ENCODE data around the gene GDF3. TPM values are rescaled to one million over a fixed set of nuclear protein-coding genes. Genes with fewer than 3 reads are reported as not detected.

The GDF3 gene
- total RNA-seq, 3 donors from 2014 or later (not counting 1 experiment from before 2014, with no cell fraction given): not detected

GRCh38 chr12:7709969-7710675 lies 14.5 kb upstream of the GDF3 start:
- H3K4me3 ChIP-seq (ENCODE audit: low read length): no peak overlapping the region
- intact Hi-C loops (cut with micrococcal nuclease): no loop called here
- H3K9me3 ChIP-seq (ENCODE audit: control insufficient read depth, insufficient read depth, low read length): no peaks in the 10 kb centered on the region
- H3K4me1 Mint-ChIP-seq: no peaks in the 10 kb centered on the region
- ATAC-seq (no peak), DNase-seq (no peak)
- no peaks in the 10 kb centered on the region for H3K4me1 ChIP-seq (ENCODE audit: control insufficient read depth, insufficient read depth, low read length)
- no peak overlapping the region for H3K27ac ChIP-seq (ENCODE audit: low read length)
- no peaks in the 10 kb centered on the region for H3K36me3 Mint-ChIP-seq
- no peaks in the 10 kb centered on the region for H3K36me3 ChIP-seq (ENCODE audit: control insufficient read depth, insufficient read depth, low read length)
- no peak overlapping the region for H3K4me3 Mint-ChIP-seq
- no peak for TF ChIP-seq CTCF (IDR thresholded peaks at IDR 0.05)
- no peak overlapping the region for H3K27ac Mint-ChIP-seq
- 84% methylated on average over 8 of the region's 8 CpGs for WGBS (ENCODE audit: insufficient coverage)
- no peaks in the 10 kb centered on the region for H3K9me3 Mint-ChIP-seq
- no peaks in the 10 kb centered on the region for H3K27me3 Mint-ChIP-seq (ENCODE audit: low read depth in 2 of 2)
- no peaks in the 10 kb centered on the region for H3K27me3 ChIP-seq (ENCODE audit: control insufficient read depth, insufficient read depth, low read length)

GRCh38 chr12:7705846-7706245 lies 10.3 kb upstream of the GDF3 start:
- no peak overlapping the region for H3K4me3 ChIP-seq (ENCODE audit: low read length)
- H3K4me3 Mint-ChIP-seq: no peak overlapping the region
- DNase-seq (no peak), ATAC-seq (no peak)
- no peak overlapping the region for H3K27ac Mint-ChIP-seq
- H3K36me3 Mint-ChIP-seq: no peaks in the 10 kb centered on the region
- no peaks in the 10 kb centered on the region for H3K9me3 Mint-ChIP-seq
- H3K27me3 ChIP-seq (ENCODE audit: control insufficient read depth, insufficient read depth, low read length): no peaks in the 10 kb centered on the region
- H3K9me3 ChIP-seq (ENCODE audit: control insufficient read depth, insufficient read depth, low read length): no peaks in the 10 kb centered on the region
- WGBS (ENCODE audit: insufficient coverage): 95% methylated on average over 29 of the region's 29 CpGs
- no peaks in the 10 kb centered on the region for H3K4me1 Mint-ChIP-seq
- H3K36me3 ChIP-seq (ENCODE audit: control insufficient read depth, insufficient read depth, low read length): no peaks in the 10 kb centered on the region
- intact Hi-C loops (cut with micrococcal nuclease): no loop called here
- TF ChIP-seq CTCF (IDR thresholded peaks at IDR 0.05): no peak
- H3K27me3 Mint-ChIP-seq (ENCODE audit: low read depth in 2 of 2): no peaks in the 10 kb centered on the region
- no peak overlapping the region for H3K27ac ChIP-seq (ENCODE audit: low read length)
- no peaks in the 10 kb centered on the region for H3K4me1 ChIP-seq (ENCODE audit: control insufficient read depth, insufficient read depth, low read length)

- Mint-ChIP-seq H3K36me3 (no peaks in the 10 kb centered on the region), H3K9me3 (no peaks in the 10 kb centered on the region), H3K27ac (no peak overlapping the region), H3K27me3 (ENCODE audit: low read depth in 2 of 2) (peaks cover 16 to 21% of the 10 kb centered on the region in 2 donors), H3K4me3 (no peak overlapping the region), H3K4me1 (peaks cover 5 to 10% of the 10 kb centered on the region in 2 donors)
- Histone ChIP-seq H3K9me3 (ENCODE audit: control insufficient read depth, insufficient read depth, low read length) (no peaks in the 10 kb centered on the region), H3K36me3 (ENCODE audit: control insufficient read depth, insufficient read depth, low read length) (no peaks in the 10 kb centered on the region), H3K4me3 (ENCODE audit: low read length) (no peak overlapping the region), H3K27ac (ENCODE audit: low read length) (no peak overlapping the region), H3K4me1 (ENCODE audit: control insufficient read depth, insufficient read depth, low read length) (peaks cover 3% of the 10 kb centered on the region), H3K27me3 (ENCODE audit: control insufficient read depth, insufficient read depth, low read length) (peaks cover 3% of the 10 kb centered on the region)
- ATAC-seq (no peak), DNase-seq (no peak)
- intact Hi-C loops (cut with micrococcal nuclease): no loop called here
- TF ChIP-seq CTCF (IDR thresholded peaks at IDR 0.05): no peak
- WGBS (ENCODE audit: insufficient coverage): 13% methylated on average over 9 of the region's 10 CpGs
Observed at GRCh38 chr12:7695237-7695560, 376 bp downstream of the GDF3 start.

Measured in natural killer cell (primary cell).